Lower leg skin (tissue), 4 donors: ENCODE results near the gene NMNAT1. TPM values are rescaled to one million over a fixed set of nuclear protein-coding genes. Genes with fewer than 3 reads are reported as not detected.
"Not testable (repeated sequence)": the region's sequence is repeated elsewhere in the genome, so short reads cannot be mapped to it uniquely, and the experiment has no call there.

Experiments
- DNase-seq, 2 donors: peaks; one replicate each; pipeline ENCODE4 v3.0.0-alpha.2; 2019; ENCODE audit warnings: low spot score in 2 of 2
- H3K4me3 ChIP-seq: fragments of 200-600 bp; sonication (generic); 2 replicates; pipeline ENCODE4 v1.5.1; 2017; ENCODE audit warnings: mild to moderate bottlenecking, low read depth; ENCODE audit not compliant: poor library complexity, severe bottlenecking
- CTCF ChIP-seq, 3 donors: fragments of 450-650 bp; IDR thresholded peaks; one replicate each; pipeline ENCODE4 v1.5.1; 2016; ENCODE audit warnings: antibody characterized with exemption in 3 of 3, mild to moderate bottlenecking in 3 of 3, moderate library complexity in 2 of 3
- POLR2A ChIP-seq, 2 donors: fragments of 450-650 bp; IDR thresholded peaks; one replicate each; pipeline ENCODE4 v1.6.1; 2016 to 2017; ENCODE audit warnings: antibody characterized with exemption in 2 of 2, mild to moderate bottlenecking in 1 of 2, moderate library complexity in 1 of 2
- WGBS, 2 donors: methylation state at CpG; one replicate each; pipeline ENCODE4 v1.1.5; 2018; 5-methylcytosine and 5-hydroxymethylcytosine counted together
- intact Hi-C: fragments of 100-400 bp; cut with DNase I; formaldehyde crosslinking; loops from one replicate; pipeline ENCODE4 v1.15.0; 2023; ENCODE audit warnings: low total_unique reads
- total RNA-seq, 4 donors: library from RNA; depleted of rRNA; stranded (reverse); fragments of >200 nt; gene quantifications; one replicate each; pipeline ENCODE4 v1.1.0, GENCODE V29; 2016

The NMNAT1 gene
- total RNA-seq, 4 donors from 2014 or later = 3.2 to 8.2 (median 5.3) TPM

GRCh38 chr1:9916452-9916851 is 26.8 kb upstream of the NMNAT1 start:
- no peak for TF ChIP-seq POLR2A (IDR thresholded peaks at IDR 0.05)
- TF ChIP-seq CTCF (IDR thresholded peaks at IDR 0.05) = no peak
- WGBS, 2 donors = 91 to 93% methylated on average over 2 of the region's 2 CpGs
- H3K4me3 ChIP-seq = no peak overlapping the region
- intact Hi-C loops = no loop called here
- no peak for DNase-seq

GRCh38 chr1:9917495-9917894 is 25.8 kb upstream of the NMNAT1 start:
- peak in 1 of 2 donors; percentile 40 for DNase-seq
- H3K4me3 ChIP-seq, intact Hi-C loops: not testable (repeated sequence)
- WGBS, 2 donors = 95 to 100% methylated on average over 3 of the region's 3 CpGs

GRCh38 chr1:9917901-9918300 is 25.4 kb upstream of the NMNAT1 start:
- 91 to 93% methylated on average over 1 of the region's 1 CpG for WGBS, 2 donors
- intact Hi-C loops = no loop called here

GRCh38 chr1:9920606-9921005 is 22.7 kb upstream of the NMNAT1 start:
- TF ChIP-seq POLR2A (IDR thresholded peaks at IDR 0.05) (no peak), CTCF (IDR thresholded peaks at IDR 0.05) (no peak)
- no peak overlapping the region for H3K4me3 ChIP-seq
- intact Hi-C loops = no loop called here
- DNase-seq = peak in 1 of 2 donors; percentile 20
- WGBS, 2 donors = 81 to 87% methylated on average over 5 of the region's 5 CpGs

More at GRCh38 chr1:9917901-9918300, 25.4 kb upstream of the NMNAT1 start:
- no peak overlapping the region for H3K4me3 ChIP-seq
- TF ChIP-seq POLR2A (IDR thresholded peaks at IDR 0.05) (no peak), CTCF (IDR thresholded peaks at IDR 0.05) (no peak)
- no peak for DNase-seq

GRCh38 chr1:9922342-9922741 is 20.9 kb upstream of the NMNAT1 start:
- intact Hi-C loops = no loop called here
- no peak for TF ChIP-seq CTCF (IDR thresholded peaks at IDR 0.05)
- TF ChIP-seq POLR2A (IDR thresholded peaks at IDR 0.05) = no peak
- no peak overlapping the region for H3K4me3 ChIP-seq
- WGBS, 2 donors = 73 to 75% methylated on average over 5 of the region's 5 CpGs
- peak in 1 of 2 donors; percentile 15 for DNase-seq

- H3K4me3 ChIP-seq = no peak overlapping the region
- intact Hi-C loops = no loop called here
- no peak for TF ChIP-seq POLR2A (IDR thresholded peaks at IDR 0.05)
- no peak for TF ChIP-seq CTCF (IDR thresholded peaks at IDR 0.05)
- WGBS, 2 donors = 91 to 94% methylated on average over 5 of the region's 5 CpGs
- DNase-seq = no peak
These were observed 16.0 kb upstream of the NMNAT1 start for GRCh38 chr1:9927259-9927658.
